HepG2 (cell line): ENCODE measurements around the gene FSTL1. TPM values are rescaled to one million over a fixed set of nuclear protein-coding genes. Genes with fewer than 3 reads are reported as not detected.

Source experiments
- ATAC-seq: fragments of 200-7000 bp; cut with Tn5 transposase; 3 replicates; pipeline ENCODE4 v1.9.1; 2020; ENCODE audit warnings: mild to moderate bottlenecking, moderate library complexity
- BruUV-seq: library from RNA; stranded (reverse); fragments of 400-500 nt; replicated peaks from 2 replicates; lab custom pipeline; 2021; lab: Mats Ljungman, UMichigan
- CTCF ChIA-PET: fragments of 300-600 bp; formaldehyde crosslinking; extraction: SDS; loops from one replicate; lab custom pipeline; 2021; ENCODE audit warnings: low total read pairs, inconsistent platforms, low intra/inter-chr PET ratio; lab: Yijun Ruan, JAX
- POLR2A ChIA-PET: fragments of 350-600 bp; sonication (Branson Sonifier 250); formaldehyde crosslinking; loops from one replicate; lab custom pipeline; 2020; ENCODE audit warnings: antibody characterized with exemption, inconsistent platforms; lab: Yijun Ruan, JAX
- DNase-seq: peaks from one replicate; pipeline ENCODE4 v3.0.0-alpha.2; 2015; ENCODE audit warnings: low spot score
- FAIRE-seq: peaks from 3 replicates; lab custom pipeline; 2011; peaks lifted over from hg19 to GRCh38; lab: Jason Lieb, UNC
- H2AFZ ChIP-seq: one replicate; pipeline ENCODE4 v1.6.1; 2011; ENCODE audit warnings: low read length, inconsistent platforms
- H3K27ac ChIP-seq: fragments of 300-600 bp; 3 replicates; pipeline ENCODE4 v1.8.0; 2011; ENCODE audit warnings: mixed run types, mild to moderate bottlenecking, mixed read lengths, low read length, inconsistent platforms; ENCODE audit not compliant: insufficient read depth; ENCODE audit errors: extremely low read length
- H3K27me3 ChIP-seq, 2 experiments: fragments of 200-600 bp in 1 of 2; 2 replicates in 1 of 2; 3 replicates in 1 of 2; pipeline versions ENCODE4 v1.6.0 to v1.8.0; 2011; ENCODE audit warnings: low read length in 2 of 2, mild to moderate bottlenecking in 2 of 2, moderate library complexity in 2 of 2, inconsistent platforms in 1 of 2; ENCODE audit not compliant: insufficient read depth in 2 of 2, control insufficient read depth in 1 of 2
- H3K36me3 ChIP-seq, 2 experiments: fragments of 200-600 bp in 1 of 2; replicated peaks in 1 of 2; 2 replicates in 1 of 2; 3 replicates in 1 of 2; pipeline versions ENCODE4 v1.5.1 to v1.8.0; 2011; ENCODE audit warnings: low read length in 2 of 2, inconsistent platforms in 1 of 2; ENCODE audit not compliant: insufficient read depth in 2 of 2, control insufficient read depth in 1 of 2
- H3K4me1 ChIP-seq: 2 replicates; pipeline ENCODE4 v1.5.1; 2012; ENCODE audit warnings: low read length, inconsistent platforms; ENCODE audit not compliant: insufficient read depth
- H3K4me2 ChIP-seq: 2 replicates; pipeline ENCODE4 v1.6.0; 2011; ENCODE audit warnings: low read depth, low read length, inconsistent platforms
- H3K4me3 ChIP-seq, 3 experiments: fragments of 200-600 bp in 1 of 3; sonication (generic), shearing (Covaris generic) in 1 of 3; replicated peaks in 1 of 3; 2 replicates each; pipeline ENCODE4 v1.5.1; 2011 to 2016; ENCODE audit warnings: low read length in 3 of 3, inconsistent platforms in 2 of 3, low read depth in 2 of 3, mild to moderate bottlenecking in 2 of 3, control low read depth in 1 of 3, mixed read lengths in 1 of 3; ENCODE audit not compliant: insufficient read depth in 1 of 3
- H3K79me2 ChIP-seq: one replicate; pipeline ENCODE4 v1.6.1; 2011; ENCODE audit warnings: low read length, inconsistent platforms; ENCODE audit not compliant: insufficient read depth
- H3K9ac ChIP-seq: 2 replicates; pipeline ENCODE4 v1.6.0; 2011; ENCODE audit warnings: mild to moderate bottlenecking, low read depth, low read length, inconsistent platforms; ENCODE audit not compliant: insufficient read depth
- H3K9me3 ChIP-seq: 2 replicates; pipeline ENCODE4 v1.5.1; 2012; ENCODE audit warnings: mild to moderate bottlenecking, low read length
- H4K20me1 ChIP-seq: 2 replicates; pipeline ENCODE4 v1.6.0; 2011; ENCODE audit warnings: inconsistent platforms, mild to moderate bottlenecking, low read length, moderate library complexity; ENCODE audit not compliant: insufficient read depth
- ATF5 ChIP-seq: sonication (generic); formaldehyde crosslinking; IDR thresholded peaks from 2 replicates; pipeline ENCODE4 v1.4.0; 2020; ENCODE audit warnings: mild to moderate bottlenecking, low read depth, missing genetic modification reagents
- MAFF ChIP-seq: IDR thresholded peaks from 2 replicates; pipeline ENCODE4 v1.6.1; 2011; ENCODE audit warnings: low read depth, low read length, improper control_type of control experiment
- MAFK ChIP-seq, 2 experiments: IDR thresholded peaks in 1 of 2; conservative IDR thresholded peaks in 1 of 2; 2 replicates each; pipeline ENCODE4 v1.6.1; 2011; ENCODE audit warnings: improper control_type of control experiment in 2 of 2, low read length in 2 of 2
- RAD21 ChIP-seq: fragments of 450-650 bp; formaldehyde crosslinking; IDR thresholded peaks from 2 replicates; pipeline ENCODE4 v1.5.0; 2020; ENCODE audit warnings: mild to moderate bottlenecking
- TBX3 ChIP-seq: fragments of 450-650 bp; IDR thresholded peaks from 2 replicates; pipeline ENCODE4 v1.6.1; 2017; ENCODE audit warnings: antibody characterized with exemption, mild to moderate bottlenecking, inconsistent platforms, borderline replicate concordance
- XRCC5 ChIP-seq: fragments of 200-400 bp; formaldehyde crosslinking; optimal IDR thresholded peaks from 2 replicates; pipeline ENCODE3; 2017; ENCODE audit warnings: mild to moderate bottlenecking, low read length
- ZNF10 ChIP-seq: sonication (generic); formaldehyde crosslinking; IDR thresholded peaks from 2 replicates; pipeline ENCODE4 v1.4.0; 2020; ENCODE audit warnings: mild to moderate bottlenecking, low read depth, missing genetic modification reagents, borderline replicate concordance
- ZNF12 ChIP-seq: sonication (generic); formaldehyde crosslinking; IDR thresholded peaks from 2 replicates; pipeline ENCODE4 v1.5.0; 2020; ENCODE audit warnings: missing genetic modification reagents
- ZNF207 ChIP-seq: fragments of 450-650 bp; IDR thresholded peaks from 2 replicates; pipeline ENCODE4 v1.6.1; 2016; ENCODE audit warnings: antibody characterized with exemption, borderline replicate concordance
- ZNF318 ChIP-seq: sonication (generic); formaldehyde crosslinking; IDR thresholded peaks from 2 replicates; pipeline ENCODE4 v1.4.0; 2020; ENCODE audit warnings: mild to moderate bottlenecking, missing genetic modification reagents
- ZNF430 ChIP-seq: sonication (generic); formaldehyde crosslinking; IDR thresholded peaks from 2 replicates; pipeline ENCODE4 v1.9.0; 2021; ENCODE audit warnings: mild to moderate bottlenecking, missing genetic modification reagents
- ZNF570 ChIP-seq: sonication (generic); formaldehyde crosslinking; IDR thresholded peaks from 2 replicates; pipeline ENCODE4 v1.4.0; 2020; ENCODE audit warnings: mild to moderate bottlenecking, missing genetic modification reagents, borderline replicate concordance
- ZNF839 ChIP-seq: sonication (generic); formaldehyde crosslinking; IDR thresholded peaks from 2 replicates; pipeline ENCODE4 v1.4.0; 2020; ENCODE audit warnings: missing genetic modification reagents, mild to moderate bottlenecking, borderline replicate concordance
- WGBS: methylation state at CpG from one replicate; pipeline ENCODE4 v1.1.6; 2017; ENCODE audit warnings: low lambda C conversion rate; 5-methylcytosine and 5-hydroxymethylcytosine counted together
- in situ Hi-C: cut with HindIII; loops from 2 replicates; pipeline ENCODE4 v1.10.0; 2017; ENCODE audit warnings: low pct_unique_long_range_greater_than_20kb; ENCODE audit not compliant: extremely low pct_ligation_motif_present
- intact Hi-C: fragments of 100-400 bp; cut with micrococcal nuclease; formaldehyde crosslinking; loops from one replicate; pipeline ENCODE4 v1.10.0; 2022; ENCODE audit not compliant: unreplicated experiment
- polyA plus RNA-seq, 8 experiments: library from polyadenylated mRNA; depleted of rRNA in 3 of 8; stranded (reverse) in 7 of 8; unstranded in 1 of 8; fragments of >200 nt; fragmentation: Illumina TruSeq in 4 of 8; extraction: Trizol in 4 of 8; gene quantifications; 2 replicates each; pipeline versions ENCODE4 v1.2.1 to v1.2.3, GENCODE V29; 2011 to 2016; ENCODE audit warnings: low read depth in 4 of 8, missing spikeins in 1 of 8, mixed read lengths in 1 of 8; ENCODE audit not compliant: insufficient read depth in 1 of 8
- total RNA-seq, 5 experiments: library from RNA; depleted of rRNA; stranded (reverse); fragments of >200 nt; fragmentation: Illumina TruSeq; extraction: Trizol; gene quantifications; 2 replicates each; pipeline ENCODE4 v1.2.3, GENCODE V29; 2016; ENCODE audit warnings: low read depth in 1 of 5

The FSTL1 gene
- total and polyA plus RNA-seq, 2 of the 13 experiments (the other 11 are each of a cell fraction or from before 2014, with no cell fraction given), result 0.07 to 0.29 TPM

- Histone ChIP-seq H4K20me1 (no peaks in the 10 kb centered on the region), H3K9me3 (no peaks in the 10 kb centered on the region), H3K4me3 (no peak overlapping the region), H3K36me3 (no peaks in the 10 kb centered on the region), H3K27me3 (no peaks in the 10 kb centered on the region; a peak in 1 of 5 replicates), H3K4me1 (no peaks in the 10 kb centered on the region), H3K4me2 (no peak overlapping the region), H2AFZ (no peak overlapping the region), H3K27ac (no peak overlapping the region), H3K9ac (no peak overlapping the region), H3K79me2 (no peaks in the 10 kb centered on the region)
- intact Hi-C loops (no loop called here), in situ Hi-C loops (no loop called here)
- TF ChIP-seq ZNF839 (no peak), TBX3 (no peak), ZNF570 (no peak), RAD21 (CRISPR knock-in tag) (no peak), XRCC5 (no peak), MAFF (peak; percentile 55), ZNF430 (CRISPR knock-in tag) (no peak), ZNF318 (CRISPR knock-in tag) (no peak), ZNF207 (no peak), ATF5 (CRISPR knock-in tag) (no peak), ZNF10 (CRISPR knock-in tag) (no peak), ZNF12 (CRISPR knock-in tag) (no peak), MAFK (conservative IDR thresholded peaks at IDR 0.05 in 1 of 2, IDR thresholded peaks at IDR 0.05 in 1 of 2; ENCODE audit: low read length in 2 of 2) (peak in 1 of 2 experiments; percentile 74; a peak in 3 of 4 replicates)
- no peak for ATAC-seq
- DNase-seq, result no peak
- WGBS, result 49% methylated on average over 2 of the region's 2 CpGs
- BruUV-seq, result no TSS peak
- no peak for FAIRE-seq
- POLR2A ChIA-PET, result no interaction called here
- CTCF ChIA-PET, result no interaction called here
These were observed 69.3 kb downstream of the FSTL1 start for GRCh38 chr3:120381503-120381902.
